ENCODE data around the gene CCNF.

GRCh38 chr16:2470603-2471015 lies 41.4 kb downstream of the CCNF start:
- no peak for TF ChIP-seq CTCF (IDR thresholded peaks at IDR 0.05; ENCODE audit: borderline replicate concordance, extremely low read depth, low read length, poor library complexity, severe bottlenecking)
- no peak for TF ChIP-seq EZH2 (IDR thresholded peaks at IDR 0.05; ENCODE audit: borderline replicate concordance, low read depth, low read length, severe bottlenecking)

Data from DND-41 (cell line).